GM21423 (cell line): Measurements from ENCODE around the gene GMIP.
A peak's percentile ranks its signal among the peaks of the same experiment; 100 is the strongest.
"Not testable (repeated sequence)": the region's sequence is repeated elsewhere in the genome, so short reads cannot be mapped to it uniquely, and the experiment has no call there.

Experiments used
- ATAC-seq: cut with Tn5 transposase; IDR thresholded peaks from one replicate; pipeline ENCODE4 v1.9.1; 2021; ENCODE audit warnings: mild to moderate bottlenecking, moderate library complexity; ENCODE audit not compliant: unreplicated experiment

Gene GMIP

GRCh38 chr19:19643158-19644053, at the start of gene GMIP:
Gene GMIP (minus strand): TSS chr19:19643657. CDS start chr19:19643529, 128 bp downstream.
- peak; percentile 72 for ATAC-seq

GRCh38 chr19:19691683-19692082, 48.2 kb upstream of the GMIP start:
- ATAC-seq: no peak

DNA sequence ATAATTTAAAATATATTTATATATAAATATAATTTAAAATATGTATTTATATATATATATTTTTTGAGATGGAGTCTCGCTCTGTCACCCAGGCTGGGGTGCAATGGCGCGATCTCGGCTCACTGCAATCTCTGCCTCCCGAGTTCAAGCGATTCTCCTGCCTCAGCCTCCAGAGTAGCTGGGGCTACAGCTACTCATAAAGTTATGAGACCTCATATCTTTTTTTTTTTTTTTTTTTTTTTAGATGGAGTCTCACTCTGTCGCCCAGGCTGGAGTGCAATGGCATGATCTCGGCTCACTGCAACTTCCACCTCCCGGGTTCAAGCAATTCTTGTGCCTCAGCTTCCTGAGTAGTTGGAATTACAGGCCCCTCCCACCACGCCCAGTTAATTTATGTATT, 45.6 kb upstream of the GMIP start:
- ATAC-seq: not testable (repeated sequence)

DNA sequence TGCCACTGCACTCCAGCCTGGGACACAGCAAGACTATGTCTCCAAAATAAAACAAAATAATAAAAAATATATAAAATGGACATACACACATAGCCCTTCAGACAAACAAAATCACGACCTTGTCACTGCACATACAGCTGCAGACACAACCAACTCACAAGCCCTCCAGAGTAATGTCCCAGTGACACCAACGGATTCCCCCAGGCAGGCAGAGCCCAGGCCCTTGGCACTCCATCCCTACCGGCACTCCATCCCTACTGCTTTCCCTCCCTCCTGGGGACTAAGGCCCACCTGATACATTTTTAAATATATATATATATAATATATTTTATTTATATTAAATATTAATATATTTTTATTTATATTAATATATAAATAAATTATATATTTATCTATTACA, 43.6 kb upstream of the GMIP start:
- ATAC-seq: no peak

DNA sequence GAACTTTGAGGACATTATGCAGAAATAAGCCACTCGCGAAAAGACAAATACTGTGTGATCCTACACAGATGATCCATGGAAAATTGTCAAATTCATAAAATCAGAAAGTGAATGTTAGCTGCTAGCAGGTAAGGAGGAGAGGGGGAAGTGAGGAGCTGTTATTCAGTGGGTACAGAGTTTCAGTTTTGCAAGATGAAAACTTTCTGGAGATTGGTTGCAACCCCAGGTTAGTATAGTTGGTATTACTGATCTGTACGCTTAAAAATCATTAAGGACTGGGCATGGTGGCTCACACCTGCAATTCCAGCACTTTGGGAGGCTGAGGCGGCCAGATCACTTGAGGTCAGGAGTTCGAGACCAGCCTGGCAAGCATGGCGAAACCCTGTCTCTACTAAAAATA, 43.1 kb upstream of the GMIP start:
- no peak for ATAC-seq

DNA sequence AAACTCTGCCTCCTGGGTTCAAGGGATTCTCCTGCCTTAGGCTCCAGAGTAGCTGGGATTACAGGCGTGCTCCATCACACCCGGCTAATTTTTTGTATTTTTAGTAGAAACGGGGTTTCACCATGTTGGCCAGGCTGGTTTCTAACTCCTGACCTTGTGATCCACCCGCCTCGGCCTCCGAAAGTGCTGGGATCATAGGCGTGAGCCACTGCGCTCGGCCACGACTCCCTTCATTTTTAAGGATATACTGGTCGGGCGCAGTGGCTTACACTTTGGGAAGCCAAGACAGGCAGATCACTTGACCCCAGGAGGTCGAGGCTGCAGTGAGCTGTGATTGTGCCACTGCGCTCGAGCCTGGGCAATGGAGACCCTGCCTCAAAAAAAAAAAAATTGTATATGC, 42.7 kb upstream of the GMIP start:
- ATAC-seq: not testable (repeated sequence)

DNA sequence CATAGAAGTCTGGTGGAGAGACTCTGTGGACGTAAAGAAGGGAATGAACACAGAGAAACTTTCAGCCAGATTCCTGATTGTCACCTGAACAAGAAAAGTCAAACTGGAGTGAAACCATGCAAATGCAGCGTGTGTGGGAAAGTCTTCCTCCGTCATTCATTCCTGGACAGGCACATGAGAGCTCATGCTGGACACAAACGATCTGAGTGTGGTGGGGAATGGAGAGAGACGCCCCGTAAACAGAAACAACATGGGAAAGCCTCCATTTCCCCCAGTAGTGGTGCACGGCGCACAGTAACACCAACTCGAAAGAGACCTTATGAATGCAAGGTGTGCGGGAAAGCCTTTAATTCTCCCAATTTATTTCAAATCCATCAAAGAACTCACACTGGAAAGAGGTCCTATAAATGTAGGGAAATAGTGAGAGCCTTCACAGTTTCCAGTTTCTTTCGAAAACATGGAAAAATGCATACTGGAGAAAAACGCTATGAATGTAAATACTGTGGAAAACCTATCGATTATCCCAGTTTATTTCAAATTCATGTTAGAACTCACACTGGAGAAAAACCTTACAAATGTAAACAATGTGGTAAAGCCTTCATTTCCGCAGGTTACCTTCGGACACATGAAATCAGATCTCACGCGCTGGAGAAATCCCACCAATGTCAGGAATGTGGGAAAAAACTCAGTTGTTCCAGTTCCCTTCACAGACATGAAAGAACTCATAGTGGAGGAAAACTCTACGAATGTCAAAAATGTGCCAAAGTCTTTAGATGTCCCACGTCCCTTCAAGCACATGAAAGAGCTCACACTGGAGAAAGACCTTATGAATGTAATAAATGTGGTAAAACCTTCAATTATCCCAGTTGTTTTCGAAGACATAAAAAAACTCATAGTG, 36.0 kb upstream of the GMIP start:
- ATAC-seq: no peak

DNA sequence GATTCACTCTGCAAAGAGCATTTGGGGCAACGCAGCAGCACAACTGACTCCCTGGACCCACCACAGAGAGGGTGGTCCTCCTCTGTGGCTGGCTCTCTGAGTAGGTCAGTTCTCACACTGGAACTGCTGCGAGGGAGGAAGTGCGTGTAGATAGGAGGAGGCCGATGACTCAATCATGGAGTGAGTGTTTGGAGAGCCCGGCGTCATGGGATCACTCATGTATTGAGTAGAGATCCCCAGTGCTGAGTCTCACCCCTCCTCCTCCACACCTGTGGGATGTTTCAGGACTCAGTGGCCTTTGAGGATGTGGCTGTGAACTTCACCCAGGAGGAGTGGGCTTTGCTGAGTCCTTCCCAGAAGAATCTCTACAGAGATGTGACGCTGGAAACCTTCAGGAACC, 34.1 kb upstream of the GMIP start:
- no peak for ATAC-seq

DNA sequence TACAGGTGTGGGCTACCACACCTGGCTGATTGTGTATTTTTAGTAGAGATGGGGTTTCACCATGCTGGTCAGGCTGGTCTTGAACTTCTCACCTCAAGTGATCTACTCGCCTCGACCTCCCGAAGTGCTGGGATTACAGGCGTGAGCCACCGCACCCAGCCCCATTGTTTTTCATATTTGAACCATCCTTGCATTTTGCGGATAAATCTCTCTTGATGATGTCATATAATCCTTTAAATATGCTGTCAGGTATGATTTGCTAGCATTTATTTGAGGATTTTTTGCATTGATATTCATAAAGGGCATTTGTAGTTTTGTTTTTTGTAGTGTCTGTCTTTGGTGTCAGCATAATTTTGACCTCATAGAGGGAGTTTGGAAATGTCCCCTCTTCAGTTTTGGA, 30.9 kb upstream of the GMIP start:
- ATAC-seq: no peak

DNA sequence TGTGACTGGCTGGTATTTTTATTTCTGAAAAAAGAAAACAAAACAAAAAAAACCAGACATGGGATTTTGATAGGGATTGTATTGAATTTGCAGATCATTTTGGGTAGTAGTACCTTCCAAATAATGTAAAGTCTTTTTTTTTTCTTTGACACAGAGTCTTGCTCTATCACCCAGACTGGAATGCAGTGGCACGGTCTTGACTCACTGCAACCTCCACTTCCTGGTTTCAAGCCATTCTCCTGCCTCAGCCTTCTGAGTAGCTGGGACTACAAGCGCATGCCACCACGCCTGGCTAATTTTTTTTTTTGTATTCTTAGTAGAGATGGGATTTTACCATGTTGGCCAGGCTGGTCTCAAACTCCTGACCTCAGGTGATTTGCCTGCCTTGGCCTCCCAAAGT, 29.4 kb upstream of the GMIP start:
- ATAC-seq: no peak

DNA sequence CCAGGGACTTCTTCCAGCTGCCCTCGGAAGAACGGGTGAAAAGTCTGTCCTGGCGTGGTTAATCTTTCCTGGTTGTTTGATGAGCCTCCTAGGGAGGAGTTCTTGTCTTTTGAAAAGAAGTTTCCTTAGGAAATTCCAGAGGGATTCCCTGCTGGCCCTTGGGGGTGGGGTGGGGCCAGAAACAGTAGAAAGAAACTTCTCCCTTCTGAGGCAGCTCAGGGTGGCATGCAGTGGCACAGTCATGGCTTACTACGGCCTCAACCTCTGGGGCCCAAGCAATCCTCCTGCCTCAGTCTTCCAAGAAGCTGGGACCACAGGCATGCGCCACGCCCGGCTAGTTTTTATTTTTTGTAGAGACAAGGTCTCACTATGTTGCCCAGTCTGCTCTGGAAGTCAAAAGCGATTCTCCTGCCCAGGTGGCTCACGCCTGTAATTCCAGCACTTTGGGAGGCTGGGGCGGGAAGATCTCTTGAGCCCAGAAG, 26.7 kb upstream of the GMIP start:
- ATAC-seq: no peak

- peak; percentile 59 for ATAC-seq
Measured at GRCh38 chr19:19668230-19669012, 25.0 kb upstream of the GMIP start, which contains the start of gene ZNF101. Gene ZNF101 (plus strand): TSS chr19:19668839. CDS start chr19:19668964, 125 bp downstream.

- ATAC-seq: not testable (repeated sequence)
Measured at GRCh38 chr19:19665420-19665948, 22.0 kb upstream of the GMIP start.

DNA sequence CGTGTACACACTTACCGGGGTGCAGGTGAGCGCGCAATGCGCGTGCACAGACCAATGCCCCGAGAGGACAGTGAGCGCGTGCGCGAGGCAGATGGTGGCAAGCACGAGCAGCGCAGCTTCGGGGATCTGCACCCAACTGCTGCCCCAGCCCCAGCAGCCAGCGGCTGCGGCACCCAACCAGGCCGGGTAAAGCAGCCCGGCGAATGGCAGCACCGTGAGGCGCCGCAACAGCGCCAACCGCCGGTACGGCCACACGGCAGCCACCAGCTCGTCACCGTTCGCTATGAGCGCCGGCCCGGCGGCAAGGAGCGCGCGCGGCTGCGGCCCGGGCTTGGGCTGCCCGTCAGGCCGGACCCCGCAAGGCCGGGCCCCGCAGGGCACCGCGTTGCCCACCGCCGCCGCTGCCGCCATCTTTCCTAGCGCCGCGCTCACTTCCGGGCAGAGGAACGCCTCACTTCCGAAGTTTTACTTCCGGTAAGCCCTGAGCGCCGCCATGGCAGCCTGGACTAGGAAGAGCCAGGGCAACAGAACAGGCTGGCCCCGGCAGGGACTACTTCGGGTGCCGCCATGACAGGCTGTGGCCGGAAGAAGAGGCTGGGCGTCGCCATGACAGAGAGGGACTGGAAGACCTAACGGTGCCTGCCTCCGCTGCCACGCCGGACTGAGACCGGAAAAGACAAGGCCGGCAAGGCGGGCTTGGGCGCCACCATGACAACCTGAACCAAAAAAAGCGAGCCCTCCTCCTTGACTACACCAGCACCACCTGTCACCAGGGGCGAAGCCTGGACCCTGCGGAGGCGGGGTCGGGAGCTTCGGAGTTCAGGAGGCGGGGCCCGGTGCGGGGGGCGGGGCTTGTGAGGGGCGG, 20.0 kb upstream of the GMIP start, which contains the start of gene ATP13A1:
Gene ATP13A1 (minus strand): TSS at position 421 of the 865 bp plus-strand sequence. CDS start 10 bp downstream, at position 411.
- ATAC-seq: peak; percentile 69

GRCh38 chr19:19662871-19663255, 19.4 kb upstream of the GMIP start:
- ATAC-seq: no peak

GRCh38 chr19:19662344-19662743, 18.9 kb upstream of the GMIP start:
- ATAC-seq: no peak

- ATAC-seq: peak; percentile 37
Measured at GRCh38 chr19:19661675-19662251, 18.3 kb upstream of the GMIP start.

DNA sequence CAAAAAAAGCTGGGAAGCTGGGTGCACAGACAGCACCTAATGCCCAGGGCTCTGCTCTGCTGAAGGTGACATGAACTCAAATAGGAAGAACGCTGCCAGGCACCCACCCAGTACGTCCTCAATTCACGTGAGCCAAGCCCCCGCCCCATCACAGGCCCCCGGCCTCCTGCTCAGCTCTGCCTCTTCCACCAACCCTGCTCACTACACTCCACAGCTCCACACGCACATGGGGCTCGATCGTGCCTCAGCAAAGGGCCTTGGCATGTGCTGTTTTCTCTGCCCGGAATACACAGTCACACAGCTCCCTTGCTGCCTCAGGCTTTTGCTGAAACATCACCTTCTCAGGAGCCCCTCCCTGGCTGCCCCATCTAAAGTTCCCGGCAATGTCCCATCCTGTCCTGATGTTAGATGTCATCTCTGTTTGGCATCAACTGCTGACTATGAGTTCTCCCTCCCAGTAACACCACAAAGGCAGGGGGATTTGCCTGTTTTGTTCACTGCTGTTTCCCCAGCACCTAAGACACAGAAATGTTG, 17.8 kb upstream of the GMIP start:
- ATAC-seq: no peak
